ENCODE measurements around the gene SMC5.
"Not testable (repeated sequence)": the region's sequence is repeated elsewhere in the genome, so short reads cannot be mapped to it uniquely, and the experiment has no call there.

Gene SMC5

DNA sequence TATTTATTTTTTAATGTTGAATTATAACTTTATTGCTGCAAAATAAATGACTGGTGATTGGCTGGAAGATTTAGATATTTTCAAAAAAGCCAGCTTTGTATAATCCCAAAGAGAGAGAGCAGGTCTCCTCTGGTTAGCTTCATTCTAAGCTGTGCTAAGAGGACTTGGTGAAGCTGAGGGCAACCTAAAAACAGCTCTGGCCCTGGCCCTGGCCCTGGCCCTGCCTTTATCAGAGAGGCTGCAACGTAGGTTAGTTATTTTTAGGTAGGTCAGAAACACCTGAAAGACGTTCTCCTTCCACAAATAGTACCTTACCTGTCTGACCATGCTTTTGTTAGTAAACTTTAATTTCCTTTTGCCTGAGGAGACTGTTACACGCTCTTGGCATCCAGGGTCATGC lies 97.0 kb downstream of the SMC5 start:
- in situ Hi-C loops (cut with MboI; ENCODE audit: low sequenced_read_pairs) = no loop called here

DNA sequence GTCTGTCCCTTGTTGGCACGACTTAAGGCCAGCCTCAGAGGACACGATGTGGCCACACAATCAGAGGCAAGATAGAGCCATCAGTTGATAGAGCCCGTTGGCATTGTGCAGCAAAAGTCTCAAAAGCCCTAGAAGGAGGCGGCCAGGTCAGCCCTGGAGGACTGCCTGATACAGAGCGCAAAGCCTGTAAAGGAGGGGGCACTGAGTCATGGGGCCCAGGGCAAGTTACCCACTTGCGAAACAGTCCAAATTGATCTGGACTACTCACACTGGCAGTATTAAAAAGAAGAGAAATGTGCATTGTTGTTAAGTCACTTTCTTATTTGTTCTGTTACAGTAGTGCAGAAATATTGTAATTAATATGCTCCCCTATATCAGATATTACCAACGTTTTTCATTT lies 104.2 kb downstream of the SMC5 start:
- in situ Hi-C loops (cut with MboI; ENCODE audit: low sequenced_read_pairs) = no loop called here

DNA sequence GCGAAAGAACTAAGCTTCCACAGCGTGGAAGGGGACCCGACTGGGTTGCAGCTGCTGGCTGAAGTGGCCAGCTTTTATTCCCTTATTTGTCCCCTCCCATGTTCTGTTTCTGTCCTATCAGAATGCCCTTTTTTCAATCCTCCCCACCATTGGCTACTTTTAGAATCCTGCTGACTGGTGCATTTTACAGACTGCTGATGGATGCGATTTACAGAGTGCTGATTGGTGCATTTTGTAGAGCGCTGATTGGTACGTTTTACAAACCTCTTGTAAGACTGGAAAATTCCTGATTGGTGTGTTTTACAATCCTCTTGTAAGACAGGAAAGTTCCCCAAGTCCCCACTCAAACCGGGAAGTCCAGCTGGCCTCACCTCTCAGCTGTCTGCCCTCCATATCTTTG lies 105.0 kb downstream of the SMC5 start:
- in situ Hi-C loops (cut with MboI; ENCODE audit: low sequenced_read_pairs) = no loop called here

DNA sequence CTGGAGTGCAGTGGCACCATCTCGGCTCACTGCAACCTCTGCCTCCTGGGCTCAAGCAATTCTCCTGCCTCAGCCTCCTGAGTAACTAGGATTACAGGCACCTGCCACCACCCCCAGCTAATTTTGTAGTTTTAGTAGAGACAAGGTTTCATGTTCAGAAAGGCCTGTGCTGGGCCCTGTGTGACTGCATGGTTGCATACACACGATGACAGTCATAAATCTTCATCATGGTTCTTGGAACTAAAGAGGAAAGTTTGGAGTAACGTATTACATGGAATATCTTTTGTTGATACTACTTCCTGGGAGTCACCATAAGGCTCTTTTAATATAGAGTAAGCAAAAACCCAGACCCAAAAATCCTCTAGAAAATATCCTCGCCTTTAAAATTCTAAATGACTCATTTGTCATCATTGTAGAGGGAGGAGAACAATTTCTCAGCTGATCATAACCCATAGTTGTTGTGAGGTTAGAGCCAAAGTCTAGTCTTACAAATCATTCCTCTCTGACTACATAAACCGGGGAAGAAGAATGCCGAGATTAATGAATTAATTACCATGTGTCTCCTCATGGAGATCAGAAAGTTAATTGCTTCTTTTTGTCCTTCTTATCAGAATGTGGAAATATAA lies 108.6 kb downstream of the SMC5 start:
- in situ Hi-C loops (cut with MboI; ENCODE audit: low sequenced_read_pairs) = no loop called here

GRCh38 chr9:70374962-70375618 lies 116.3 kb downstream of the SMC5 start:
- in situ Hi-C loops (cut with MboI; ENCODE audit: low sequenced_read_pairs) = no loop called here

GRCh38 chr9:70382046-70382708 lies 123.4 kb downstream of the SMC5 start:
- in situ Hi-C loops (cut with MboI; ENCODE audit: low sequenced_read_pairs) = no loop called here

DNA sequence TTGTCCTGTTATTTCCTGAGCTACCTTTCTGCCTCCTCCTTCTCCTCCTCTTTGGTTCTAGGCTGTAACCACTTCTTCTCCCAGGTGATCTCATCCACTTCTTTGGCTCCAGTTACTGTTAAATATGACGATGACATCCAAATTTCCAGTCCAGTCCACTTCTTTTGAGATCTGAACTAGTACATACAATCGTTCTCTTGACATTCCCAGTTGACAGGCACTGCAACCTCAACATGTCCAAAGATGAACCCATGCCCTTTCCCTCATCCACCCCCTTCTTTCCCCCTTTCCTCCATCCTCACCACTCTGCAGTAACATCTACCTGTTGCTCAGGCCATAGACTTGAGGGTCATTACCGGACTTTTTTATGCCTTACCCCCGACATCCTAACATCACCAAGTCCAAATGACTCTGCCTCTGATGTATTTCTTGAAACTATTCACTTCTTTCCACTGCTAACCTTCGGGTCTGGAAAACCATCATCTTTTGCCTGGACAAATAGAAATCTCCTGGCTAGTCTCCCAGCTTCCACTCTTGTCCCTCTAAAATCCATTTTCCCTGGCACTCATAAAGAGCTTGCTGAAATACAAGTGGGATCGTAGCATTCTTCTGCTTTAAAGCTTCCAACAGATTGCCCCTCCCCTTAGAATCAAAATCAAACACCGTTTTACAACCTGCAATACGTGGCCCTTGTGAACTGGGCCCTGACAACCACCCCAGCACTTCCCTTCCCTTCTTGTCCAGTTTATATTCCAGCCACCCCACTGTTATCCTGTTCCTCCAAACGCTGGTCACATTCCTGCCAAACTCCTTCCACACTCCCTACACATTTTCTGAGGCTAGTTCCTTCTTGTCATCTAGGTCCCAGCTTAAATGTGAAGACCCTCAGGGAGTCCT lies 124.2 kb downstream of the SMC5 start:
- in situ Hi-C loops (cut with MboI; ENCODE audit: low sequenced_read_pairs) = no loop called here

- in situ Hi-C loops (cut with MboI; ENCODE audit: low sequenced_read_pairs) = no loop called here
Measured at GRCh38 chr9:70385426-70385825, 126.6 kb downstream of the SMC5 start.

GRCh38 chr9:70387663-70388062 lies 128.9 kb downstream of the SMC5 start:
- in situ Hi-C loops (cut with MboI; ENCODE audit: low sequenced_read_pairs) = no loop called here

DNA sequence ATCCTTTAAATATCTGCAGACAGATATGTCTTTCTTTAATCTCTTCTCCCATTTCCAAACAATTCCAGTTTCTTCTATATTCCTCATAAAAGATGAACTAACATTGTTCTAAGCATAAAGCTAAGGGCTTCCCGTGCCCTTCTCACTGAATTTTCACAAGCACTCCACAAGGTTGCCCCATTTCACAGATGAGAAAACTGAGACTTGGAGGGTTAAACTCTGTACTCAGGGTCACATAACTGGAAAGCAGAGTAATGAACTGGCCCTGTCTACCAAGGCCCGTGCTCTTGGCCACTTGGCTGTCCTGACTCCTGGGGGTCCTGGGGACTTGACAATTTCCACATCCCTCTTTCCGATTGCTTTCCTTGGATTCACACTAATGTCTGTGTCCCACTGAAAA lies 130.4 kb downstream of the SMC5 start:
- in situ Hi-C loops (cut with MboI; ENCODE audit: low sequenced_read_pairs) = no loop called here

GRCh38 chr9:70389621-70390266 lies 131.0 kb downstream of the SMC5 start:
- in situ Hi-C loops (cut with MboI; ENCODE audit: low sequenced_read_pairs) = no loop called here

DNA sequence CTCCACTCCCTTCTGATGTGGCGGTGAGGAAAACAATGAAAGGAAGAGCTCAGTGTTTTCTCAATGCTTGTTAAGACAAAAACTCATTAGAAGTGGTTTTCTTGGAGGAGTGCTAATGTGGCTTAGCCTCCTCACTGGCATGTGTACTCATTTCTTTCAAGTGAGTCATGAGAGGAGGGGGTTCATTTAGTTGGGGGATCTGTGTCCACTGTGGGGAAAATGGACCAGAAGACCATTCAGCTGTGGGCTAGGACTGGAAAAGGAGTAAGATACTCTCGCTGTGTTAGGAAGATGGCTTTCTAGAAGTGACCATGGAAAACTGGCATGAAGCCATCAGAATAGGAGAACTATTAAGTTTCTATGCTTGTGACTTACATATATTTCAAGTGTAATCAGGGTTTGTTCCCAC lies 132.2 kb downstream of the SMC5 start:
- in situ Hi-C loops (cut with MboI; ENCODE audit: low sequenced_read_pairs) = no loop called here

DNA sequence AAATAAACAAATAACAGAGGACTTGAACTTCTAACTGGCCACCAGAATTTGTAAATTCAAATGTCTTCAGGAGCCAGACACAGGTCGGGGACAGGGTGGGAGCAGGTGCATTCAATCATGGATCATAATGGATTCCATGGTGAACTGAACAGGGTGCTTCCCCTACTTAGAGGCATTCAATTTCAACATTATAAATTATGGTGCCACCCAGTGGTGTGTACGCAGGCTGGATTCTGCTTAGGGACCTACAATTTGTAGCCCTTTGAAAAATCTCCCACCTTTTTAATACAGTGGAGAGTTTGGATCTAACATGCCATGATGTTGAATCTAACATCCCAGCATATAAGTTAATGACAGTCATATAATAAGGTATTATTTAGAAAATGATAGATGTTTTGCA lies 133.4 kb downstream of the SMC5 start:
- in situ Hi-C loops (cut with MboI; ENCODE audit: low sequenced_read_pairs) = no loop called here

GRCh38 chr9:70392850-70393249 lies 134.1 kb downstream of the SMC5 start:
- in situ Hi-C loops (cut with MboI; ENCODE audit: low sequenced_read_pairs) = no loop called here

DNA sequence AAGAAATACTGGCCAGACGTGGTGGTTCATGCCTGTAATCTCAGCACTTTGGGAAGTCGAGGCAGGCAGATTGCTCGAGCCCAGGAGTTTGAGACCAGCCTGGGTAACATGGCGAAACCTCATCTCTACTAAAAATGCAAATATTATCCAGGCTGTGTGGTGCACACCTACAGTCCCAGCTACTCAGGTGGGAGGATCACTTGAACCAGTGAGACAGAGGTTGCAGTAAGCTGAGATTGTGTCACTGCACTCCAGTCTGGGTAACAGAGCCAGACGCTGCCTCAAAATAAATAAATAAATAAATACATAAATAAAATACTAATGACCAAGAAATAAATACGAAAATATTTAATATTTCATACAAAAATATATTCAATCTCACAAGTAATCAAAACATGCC lies 136.9 kb downstream of the SMC5 start:
- in situ Hi-C loops (cut with MboI; ENCODE audit: low sequenced_read_pairs) = no loop called here

DNA sequence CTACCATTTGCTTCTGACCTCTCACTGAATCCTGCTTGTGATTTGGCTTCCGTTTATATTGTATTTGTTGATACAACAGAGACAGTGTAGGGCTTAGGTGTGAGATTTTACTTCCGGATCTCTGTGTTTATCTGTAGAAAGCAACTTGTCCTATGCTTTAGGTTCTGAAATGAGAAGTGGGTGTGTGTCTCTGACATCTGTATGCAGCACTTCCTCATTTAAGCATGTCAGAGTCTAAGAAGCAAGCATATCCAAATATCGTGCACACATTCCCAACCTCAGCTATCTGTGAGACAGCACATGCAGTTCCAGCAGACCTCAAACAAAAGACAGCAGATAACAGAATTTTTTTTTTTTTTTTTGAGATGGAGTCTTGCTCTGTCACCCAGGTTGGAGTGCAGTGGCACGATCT lies 139.4 kb downstream of the SMC5 start:
- in situ Hi-C loops (cut with MboI; ENCODE audit: low sequenced_read_pairs) = no loop called here

- in situ Hi-C loops (cut with MboI; ENCODE audit: low sequenced_read_pairs) = no loop called here
Measured at GRCh38 chr9:70399141-70399540, 140.4 kb downstream of the SMC5 start.

- in situ Hi-C loops (cut with MboI; ENCODE audit: low sequenced_read_pairs) = no loop called here
Measured at GRCh38 chr9:70400107-70400892, 141.5 kb downstream of the SMC5 start.

- in situ Hi-C loops (cut with MboI; ENCODE audit: low sequenced_read_pairs) = not testable (repeated sequence)
Measured at GRCh38 chr9:70401241-70401640, 142.5 kb downstream of the SMC5 start.

- in situ Hi-C loops (cut with MboI; ENCODE audit: low sequenced_read_pairs) = no loop called here
Measured at GRCh38 chr9:70402213-70402612, 143.4 kb downstream of the SMC5 start.
